Neural crest cell (in vitro differentiated cells): ENCODE measurements around the gene RAB5A. TPM values are rescaled to one million over a fixed set of nuclear protein-coding genes. Genes with fewer than 3 reads are reported as not detected.

ENCODE experiments used
- DNase-seq: peaks from one replicate; pipeline ENCODE4 v3.0.0; 2021; ENCODE audit warnings: low read depth, mixed read lengths, low spot score
- H3K27ac Mint-ChIP-seq: one replicate; pipeline ENCODE4 v1.8.0; 2021; ENCODE audit warnings: mild to moderate bottlenecking, mixed read lengths; ENCODE audit not compliant: unreplicated experiment
- H3K27me3 Mint-ChIP-seq: 2 replicates; pipeline ENCODE4 v1.8.0; 2021; ENCODE audit warnings: low read depth, mild to moderate bottlenecking, mixed read lengths
- H3K36me3 Mint-ChIP-seq: 2 replicates; pipeline ENCODE4 v1.8.0; 2021; ENCODE audit warnings: low read depth, mild to moderate bottlenecking, mixed read lengths
- H3K4me1 Mint-ChIP-seq: 2 replicates; pipeline ENCODE4 v1.8.0; 2021; ENCODE audit warnings: mixed read lengths
- H3K4me3 Mint-ChIP-seq: one replicate; pipeline ENCODE4 v1.8.0; 2021; ENCODE audit warnings: mild to moderate bottlenecking, mixed read lengths
- H3K9me3 Mint-ChIP-seq: 2 replicates; pipeline ENCODE4 v1.8.0; 2021; ENCODE audit warnings: mixed read lengths
- total RNA-seq: library from RNA; stranded (reverse); gene quantifications from 2 replicates; pipeline ENCODE4 v1.2.1, GENCODE V29; 2021
- TF ChIP-seq, protein P1 (sequence below): fragments of 200-600 bp; sonication (generic); conservative IDR thresholded peaks from 2 replicates; pipeline ENCODE4 v1.5.0; 2021; ENCODE audit warnings: antibody characterized with exemption, mild to moderate bottlenecking

The RAB5A gene
- total RNA-seq, 1 donor from 2014 or later: 39.4 TPM

GRCh38 chr3:19903649-19904048, 43.2 kb upstream of the RAB5A start:
- TF ChIP-seq, protein P1, sequence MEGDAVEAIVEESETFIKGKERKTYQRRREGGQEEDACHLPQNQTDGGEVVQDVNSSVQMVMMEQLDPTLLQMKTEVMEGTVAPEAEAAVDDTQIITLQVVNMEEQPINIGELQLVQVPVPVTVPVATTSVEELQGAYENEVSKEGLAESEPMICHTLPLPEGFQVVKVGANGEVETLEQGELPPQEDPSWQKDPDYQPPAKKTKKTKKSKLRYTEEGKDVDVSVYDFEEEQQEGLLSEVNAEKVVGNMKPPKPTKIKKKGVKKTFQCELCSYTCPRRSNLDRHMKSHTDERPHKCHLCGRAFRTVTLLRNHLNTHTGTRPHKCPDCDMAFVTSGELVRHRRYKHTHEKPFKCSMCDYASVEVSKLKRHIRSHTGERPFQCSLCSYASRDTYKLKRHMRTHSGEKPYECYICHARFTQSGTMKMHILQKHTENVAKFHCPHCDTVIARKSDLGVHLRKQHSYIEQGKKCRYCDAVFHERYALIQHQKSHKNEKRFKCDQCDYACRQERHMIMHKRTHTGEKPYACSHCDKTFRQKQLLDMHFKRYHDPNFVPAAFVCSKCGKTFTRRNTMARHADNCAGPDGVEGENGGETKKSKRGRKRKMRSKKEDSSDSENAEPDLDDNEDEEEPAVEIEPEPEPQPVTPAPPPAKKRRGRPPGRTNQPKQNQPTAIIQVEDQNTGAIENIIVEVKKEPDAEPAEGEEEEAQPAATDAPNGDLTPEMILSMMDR: no peak
- H3K4me1 Mint-ChIP-seq: peaks cover 9% of the 10 kb centered on the region

DNA sequence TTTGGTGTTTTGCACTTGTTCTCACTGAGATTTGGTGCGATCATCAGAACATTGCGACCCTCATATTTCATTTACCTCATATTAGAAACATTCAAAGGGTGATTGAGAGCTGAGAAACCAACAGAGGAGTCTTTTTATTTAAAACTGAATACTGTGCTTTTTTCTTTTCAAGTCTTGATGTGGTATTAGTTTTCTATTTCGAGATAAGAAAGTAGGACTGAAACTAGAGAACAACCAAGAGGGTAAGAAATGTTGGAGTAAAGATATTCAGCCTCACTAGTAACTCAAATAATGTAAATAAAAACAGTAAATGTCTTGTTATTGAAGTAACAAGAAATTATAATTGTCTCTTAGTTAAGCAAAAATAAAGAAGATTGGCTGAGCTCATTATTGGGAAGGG, 39.4 kb upstream of the RAB5A start:
- TF ChIP-seq, protein P1: no peak
- Mint-ChIP-seq H3K4me3 (no peak overlapping the region), H3K4me1 (no peaks in the 10 kb centered on the region), H3K36me3 (peaks cover 2% of the 10 kb centered on the region), H3K9me3 (peaks cover 3% of the 10 kb centered on the region), H3K27me3 (no peaks in the 10 kb centered on the region), H3K27ac (no peak overlapping the region)
- DNase-seq: no peak

More at GRCh38 chr3:19903649-19904048, 43.2 kb upstream of the RAB5A start:
- H3K27me3 Mint-ChIP-seq: no peaks in the 10 kb centered on the region
- H3K9me3 Mint-ChIP-seq: no peaks in the 10 kb centered on the region
- no peaks in the 10 kb centered on the region for H3K36me3 Mint-ChIP-seq
- DNase-seq: no peak
- H3K4me3 Mint-ChIP-seq: no peak overlapping the region
- no peak overlapping the region for H3K27ac Mint-ChIP-seq

- Mint-ChIP-seq H3K4me1 (no peaks in the 10 kb centered on the region), H3K9me3 (peaks cover 6% of the 10 kb centered on the region), H3K36me3 (peaks cover 2% of the 10 kb centered on the region)
These were observed 35.4 kb upstream of the RAB5A start for GRCh38 chr3:19911452-19911851.

DNA sequence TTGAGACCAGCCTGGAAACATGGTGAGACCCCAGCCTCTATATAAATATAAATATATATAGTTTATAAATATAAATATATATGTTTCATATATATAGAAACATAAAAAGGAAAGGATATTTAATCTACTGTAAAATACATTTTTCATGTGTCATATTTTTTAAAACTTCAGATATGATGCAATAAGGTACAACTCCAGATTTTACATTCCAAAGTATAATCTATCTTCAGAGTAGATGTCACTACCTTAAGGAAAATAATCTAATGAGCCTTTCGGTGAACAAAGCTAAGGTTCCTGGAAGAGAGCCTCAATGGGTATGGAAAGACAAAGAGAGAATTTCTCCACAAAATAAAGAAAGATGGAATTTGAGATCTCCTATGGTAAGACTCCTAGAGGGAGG, 29.7 kb upstream of the RAB5A start:
- Mint-ChIP-seq H3K4me3 (no peak overlapping the region), H3K4me1 (no peaks in the 10 kb centered on the region), H3K9me3 (peaks cover 3% of the 10 kb centered on the region), H3K27me3 (no peaks in the 10 kb centered on the region), H3K36me3 (no peaks in the 10 kb centered on the region), H3K27ac (no peak overlapping the region)
- TF ChIP-seq, protein P1: no peak
- DNase-seq: no peak

More at GRCh38 chr3:19911452-19911851, 35.4 kb upstream of the RAB5A start:
- H3K4me3 Mint-ChIP-seq: no peak overlapping the region
- DNase-seq: no peak
- H3K27ac Mint-ChIP-seq: no peak overlapping the region
- no peaks in the 10 kb centered on the region for H3K27me3 Mint-ChIP-seq
- TF ChIP-seq, protein P1: no peak

DNA sequence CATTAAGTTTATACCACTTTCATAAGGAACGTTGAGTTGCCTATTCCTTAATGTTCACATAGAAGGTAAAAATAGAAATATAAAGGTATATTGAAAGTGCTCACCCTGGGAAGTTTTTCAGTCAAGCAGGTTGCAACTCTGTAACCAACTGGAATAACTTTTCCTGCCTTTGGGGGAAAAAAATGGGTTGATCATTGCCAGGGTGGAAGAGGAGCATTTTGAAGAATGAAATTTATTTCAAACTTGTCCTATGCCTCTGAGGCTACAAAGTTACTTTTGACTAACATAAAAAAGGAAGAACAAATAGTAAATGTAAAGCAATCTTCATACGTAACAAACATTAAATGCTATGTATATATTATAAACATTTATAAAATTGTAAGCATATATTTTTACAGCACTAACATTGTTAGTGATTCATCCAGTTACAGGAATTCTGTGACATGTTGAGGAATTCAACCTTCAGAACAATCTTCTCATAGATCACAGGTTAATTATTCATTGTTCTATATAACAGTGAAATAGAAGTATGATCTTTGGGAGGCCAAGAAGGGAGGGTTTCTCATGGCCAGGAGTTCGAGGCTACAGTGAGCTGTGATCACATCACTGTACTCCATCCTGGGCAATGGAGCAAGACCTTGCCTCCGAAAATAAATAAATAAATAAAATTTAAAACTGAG, 26.4 kb upstream of the RAB5A start:
- H3K9me3 Mint-ChIP-seq: no peaks in the 10 kb centered on the region
- TF ChIP-seq, protein P1: no peak
- no peaks in the 10 kb centered on the region for H3K36me3 Mint-ChIP-seq
- H3K27ac Mint-ChIP-seq: no peak overlapping the region
- no peak overlapping the region for H3K4me3 Mint-ChIP-seq
- no peak for DNase-seq
- no peaks in the 10 kb centered on the region for H3K4me1 Mint-ChIP-seq
- no peaks in the 10 kb centered on the region for H3K27me3 Mint-ChIP-seq
